Measurements from ENCODE around the gene ZFP1.
"Not testable (repeated sequence)": the region's sequence is repeated elsewhere in the genome, so short reads cannot be mapped to it uniquely, and the experiment has no call there.

Gene ZFP1

GRCh38 chr16:75113541-75114121 is 34.7 kb upstream of the ZFP1 start:
- DNase-seq, result no peak

- no peak for DNase-seq
Measured at GRCh38 chr16:75114179-75114945, 34.0 kb upstream of the ZFP1 start.

DNA sequence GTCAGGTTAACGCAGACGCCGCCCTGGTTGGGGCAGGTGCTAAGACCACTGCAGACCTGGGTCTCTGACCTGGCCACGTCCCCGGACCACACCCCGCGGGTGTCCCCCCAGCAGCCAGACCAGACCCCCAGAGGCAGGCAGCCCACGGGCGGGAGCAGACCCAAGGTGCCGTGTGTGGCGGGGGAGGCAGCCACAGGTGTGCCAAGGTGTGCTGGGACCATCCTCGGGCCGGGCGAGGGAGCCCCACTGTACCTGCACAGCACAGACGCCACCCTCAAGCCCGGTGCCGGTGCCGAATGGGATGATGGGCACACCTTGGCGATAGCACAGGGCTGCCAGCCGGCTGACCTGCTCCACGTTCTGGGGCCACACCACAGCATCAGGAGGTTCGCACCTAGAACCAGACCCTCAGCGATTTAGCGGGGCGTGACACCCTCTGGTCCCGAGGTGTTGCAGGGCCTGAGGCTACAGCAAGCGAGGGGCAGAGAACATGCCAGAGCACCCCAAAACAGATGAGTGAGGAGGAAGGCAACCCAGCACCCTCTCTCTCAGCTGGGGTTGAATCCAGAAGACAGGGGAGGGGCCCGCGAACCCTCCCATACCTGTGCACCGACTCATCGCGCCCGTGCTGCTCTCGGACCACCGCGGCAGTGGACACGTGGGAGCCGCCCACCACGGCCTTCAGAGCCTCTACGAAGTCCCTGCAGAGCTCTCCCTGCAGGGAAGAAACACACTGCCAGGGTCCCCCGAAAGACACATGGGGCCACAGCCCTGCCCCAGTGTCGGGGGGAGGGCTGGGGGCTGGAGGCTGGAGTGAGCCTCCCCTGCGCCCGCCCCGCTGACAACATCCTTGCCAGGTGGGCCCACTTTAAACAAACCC is 33.1 kb upstream of the ZFP1 start:
- DNase-seq, result no peak

DNA sequence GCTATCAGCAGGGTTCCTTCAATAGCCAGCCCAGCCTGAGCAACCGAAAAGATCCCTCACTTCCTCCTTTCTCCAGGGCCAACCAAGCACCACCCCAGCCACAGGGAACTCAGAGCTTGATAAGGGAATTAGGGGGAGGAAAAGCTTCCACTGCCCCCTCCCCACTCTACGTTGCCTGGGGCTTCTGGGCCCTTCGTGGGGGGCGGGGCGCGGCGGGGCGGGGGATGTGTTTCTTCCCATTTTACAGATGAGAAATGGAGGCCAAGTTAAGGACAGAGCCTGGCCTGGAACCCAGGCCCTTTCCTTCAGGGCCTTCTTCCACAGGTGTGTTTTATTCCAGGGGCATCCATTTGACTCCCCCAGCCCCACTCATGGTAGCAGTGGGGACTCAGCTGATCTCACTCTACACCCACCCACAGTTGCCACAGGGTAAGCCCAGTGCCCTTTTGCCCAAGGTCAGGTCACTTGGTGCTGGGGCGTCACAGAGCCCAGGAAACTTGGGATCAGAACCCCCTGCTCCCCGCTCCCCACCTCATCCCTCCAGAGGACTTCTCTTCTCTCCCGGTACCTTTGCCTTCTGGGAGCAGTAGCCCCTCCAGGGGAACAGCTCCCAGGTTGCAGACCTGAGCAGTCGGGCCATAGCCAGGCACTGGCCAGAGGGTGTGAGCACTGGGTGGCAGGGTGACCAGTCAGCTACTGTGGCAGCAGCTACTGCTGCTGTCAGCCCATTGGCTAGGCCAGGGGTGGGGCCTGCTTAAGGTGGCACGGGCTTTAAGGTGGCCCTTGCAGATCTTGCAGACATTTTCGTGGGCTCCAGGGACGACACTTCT is 32.0 kb upstream of the ZFP1 start, which contains the start of gene LDHD:
Gene LDHD, minus strand, starts transcription at position 700 of the 830 bp plus-strand sequence. Its CDS starts 60 bp downstream, at position 640.
- DNase-seq, result no peak

GRCh38 chr16:75116911-75117245 is 31.4 kb upstream of the ZFP1 start:
- no peak for DNase-seq

GRCh38 chr16:75118943-75119539 is 29.3 kb upstream of the ZFP1 start:
- DNase-seq, result no peak

DNA sequence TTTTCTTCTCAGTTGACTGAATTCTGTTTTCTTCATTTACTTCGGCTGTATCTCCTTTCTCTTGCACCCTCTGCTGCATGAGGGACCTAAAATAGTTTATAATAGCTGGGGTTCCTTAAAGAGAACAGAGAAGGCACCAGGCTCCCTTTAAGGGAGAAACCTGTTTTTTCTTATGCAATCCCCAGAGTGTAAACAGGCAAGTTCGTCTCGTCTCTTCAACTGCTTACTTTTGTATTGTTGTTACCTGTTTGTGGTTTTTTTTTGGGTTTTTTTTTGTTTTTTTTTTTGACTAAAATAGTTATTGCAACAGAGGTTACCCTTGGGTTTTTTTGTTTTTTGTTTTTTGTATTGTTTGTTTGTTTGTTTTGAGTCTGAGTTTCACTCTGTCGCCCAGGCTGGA is 28.1 kb upstream of the ZFP1 start:
- no peak for DNase-seq

DNA sequence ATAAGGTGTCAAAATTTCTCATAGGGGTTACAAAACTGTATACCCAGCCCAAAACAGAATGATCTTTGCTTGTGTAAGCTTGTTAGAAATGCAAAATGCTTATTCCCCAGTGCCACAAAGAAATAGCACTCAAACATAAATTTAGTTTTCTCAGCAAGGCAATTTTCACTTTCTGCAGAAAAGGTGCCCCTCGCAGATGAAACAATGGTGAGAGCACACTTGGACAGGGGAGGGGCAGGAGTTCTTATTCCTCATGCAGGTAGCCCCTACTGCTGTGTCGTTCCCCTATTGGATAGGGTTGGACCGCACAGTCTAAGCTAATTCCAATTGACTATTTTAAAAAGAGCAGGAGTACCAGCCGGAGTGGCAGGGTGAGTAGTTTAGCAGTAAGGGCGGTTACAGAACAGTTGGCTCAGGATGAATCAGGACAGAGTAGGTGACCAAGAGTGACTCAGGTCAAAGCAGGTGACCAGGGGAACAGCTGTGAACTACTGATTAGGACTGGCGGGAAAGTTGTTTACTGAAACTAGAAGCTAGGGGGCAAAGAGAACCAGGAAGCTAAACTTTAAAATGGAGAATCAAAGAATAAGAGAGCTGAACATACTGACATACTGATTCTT is 26.3 kb upstream of the ZFP1 start:
- no peak for DNase-seq

DNA sequence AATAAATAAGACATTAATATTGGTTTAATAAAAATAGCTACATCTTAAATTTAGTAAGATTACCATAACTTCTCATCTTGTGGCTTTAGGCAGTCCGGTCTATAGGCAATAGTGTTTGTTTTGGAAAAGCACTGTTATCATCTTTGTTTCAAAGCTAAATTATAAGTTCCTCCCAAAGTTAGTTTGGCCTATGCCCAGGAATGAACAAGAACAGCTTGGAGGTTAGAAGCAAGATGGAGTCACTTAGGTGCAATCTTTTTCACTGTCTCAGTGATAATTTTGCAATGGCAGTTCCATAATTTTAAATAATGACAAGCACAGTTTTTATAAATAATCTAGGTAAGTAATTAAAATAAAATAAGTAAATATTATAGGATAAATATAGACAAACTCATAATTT is 25.7 kb upstream of the ZFP1 start:
- no peak for DNase-seq

- no peak for DNase-seq
Measured at GRCh38 chr16:75127713-75128415, 20.5 kb upstream of the ZFP1 start.

DNA sequence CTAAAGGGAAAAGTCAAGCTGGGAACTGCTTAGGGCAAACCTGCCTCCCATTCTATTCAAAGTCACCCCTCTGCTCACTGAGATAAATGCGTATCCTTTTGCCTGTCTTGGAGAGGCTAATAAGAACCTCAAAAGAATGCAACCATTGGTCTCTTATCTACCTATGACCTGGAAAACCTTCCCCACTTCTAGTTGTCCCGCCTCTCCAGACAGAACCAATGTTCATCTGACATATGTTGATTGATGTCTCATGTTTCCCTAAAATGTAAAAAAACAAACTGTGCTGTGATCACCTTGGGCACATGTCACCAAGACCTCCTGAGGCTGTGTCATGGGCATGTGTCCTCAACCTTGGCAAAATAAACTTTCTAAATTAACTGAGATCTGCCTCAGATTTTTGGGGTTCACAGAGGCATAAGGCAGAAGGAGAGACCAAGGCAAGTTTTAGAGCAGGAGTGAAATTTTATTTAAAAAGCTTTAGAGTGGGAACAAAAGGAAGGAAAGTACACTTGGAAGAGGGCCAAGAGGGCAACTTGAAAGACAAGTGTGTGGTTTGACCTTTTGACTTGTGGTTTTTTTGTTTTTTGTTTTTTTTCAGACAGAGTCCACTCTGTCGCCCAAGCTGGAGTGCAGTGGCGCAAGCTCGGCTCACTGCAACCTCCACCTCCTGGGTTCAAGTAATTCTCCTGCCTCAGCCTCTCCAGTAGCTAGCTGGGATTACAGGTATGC is 18.7 kb upstream of the ZFP1 start:
- DNase-seq, result not testable (repeated sequence)

DNA sequence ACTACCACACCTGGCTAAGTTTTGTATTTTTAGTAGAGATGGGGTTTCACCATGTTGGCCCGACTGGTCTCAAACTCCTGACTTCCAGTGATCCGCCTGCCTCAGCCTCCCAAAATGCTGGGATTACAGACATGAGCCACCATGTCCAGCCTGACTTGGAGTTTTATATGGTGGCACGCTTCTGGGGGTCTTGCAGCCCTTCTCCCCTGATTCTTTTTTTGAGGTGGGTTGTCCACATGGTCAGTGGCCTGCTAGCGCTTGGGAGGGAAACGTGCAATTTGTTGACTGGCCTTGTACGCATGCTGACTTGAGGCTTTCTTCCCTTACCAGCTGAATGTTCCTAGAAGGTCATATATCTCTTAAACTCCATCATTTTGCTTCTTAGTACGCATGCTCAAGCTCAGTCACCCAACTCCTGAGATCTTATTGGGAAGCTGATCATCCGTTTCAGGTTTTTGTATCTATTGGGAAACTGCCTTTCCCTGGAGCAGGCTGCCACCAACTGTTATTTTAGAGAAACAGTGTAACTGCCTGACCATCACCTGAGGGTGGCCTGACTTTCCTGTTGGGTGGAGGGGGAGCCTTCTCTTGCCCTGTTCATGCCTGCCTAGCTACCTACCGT is 18.1 kb upstream of the ZFP1 start:
- DNase-seq, result no peak

DNA sequence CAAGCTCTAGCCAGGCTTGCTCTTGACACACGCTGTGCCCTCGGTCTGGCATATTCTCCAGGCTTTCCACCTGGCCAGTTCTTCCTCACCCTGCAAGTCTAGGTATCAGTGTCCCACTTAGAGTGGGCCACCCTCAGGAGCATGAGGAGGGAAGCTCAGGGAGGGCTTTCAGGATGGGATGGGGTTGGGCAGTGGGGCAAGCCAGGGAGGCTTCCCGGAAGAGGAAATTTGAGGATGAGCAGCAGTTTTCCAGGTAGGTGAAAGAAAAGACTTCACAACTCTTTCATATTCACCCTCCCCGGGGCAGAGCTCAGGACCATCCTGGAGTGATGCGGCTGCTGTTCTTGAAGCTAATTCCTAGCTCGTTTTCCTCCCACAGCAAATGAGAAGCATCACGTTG is 17.2 kb upstream of the ZFP1 start:
- no peak for DNase-seq

- no peak for DNase-seq
Measured at GRCh38 chr16:75138233-75138632, 10.1 kb upstream of the ZFP1 start.

DNA sequence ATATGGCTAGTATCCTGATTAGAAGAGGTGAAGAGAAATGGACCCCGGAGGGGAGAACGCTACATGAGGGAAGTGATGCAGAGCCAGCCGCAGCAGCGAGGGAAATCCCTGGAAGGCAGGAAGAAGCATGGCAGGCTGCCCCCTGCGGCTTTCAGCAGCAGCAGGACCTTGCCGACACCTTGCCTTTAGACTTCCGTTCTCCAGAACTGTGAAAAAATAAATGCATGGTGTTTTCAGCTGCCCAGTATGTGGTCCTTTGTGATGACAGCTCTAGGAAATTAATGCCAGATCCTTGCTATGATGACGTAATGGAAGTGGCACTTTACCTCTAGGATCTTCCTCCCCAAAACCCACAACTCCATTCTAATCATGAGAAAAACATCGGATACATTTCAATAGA is 9.7 kb upstream of the ZFP1 start:
- DNase-seq, result no peak

GRCh38 chr16:75139498-75139897 is 8.8 kb upstream of the ZFP1 start:
- DNase-seq, result no peak

GRCh38 chr16:75143941-75144340 is 4.4 kb upstream of the ZFP1 start:
- DNase-seq, result no peak

GRCh38 chr16:75147968-75148310 is 385 bp upstream of the ZFP1 start:
- no peak for DNase-seq

DNA sequence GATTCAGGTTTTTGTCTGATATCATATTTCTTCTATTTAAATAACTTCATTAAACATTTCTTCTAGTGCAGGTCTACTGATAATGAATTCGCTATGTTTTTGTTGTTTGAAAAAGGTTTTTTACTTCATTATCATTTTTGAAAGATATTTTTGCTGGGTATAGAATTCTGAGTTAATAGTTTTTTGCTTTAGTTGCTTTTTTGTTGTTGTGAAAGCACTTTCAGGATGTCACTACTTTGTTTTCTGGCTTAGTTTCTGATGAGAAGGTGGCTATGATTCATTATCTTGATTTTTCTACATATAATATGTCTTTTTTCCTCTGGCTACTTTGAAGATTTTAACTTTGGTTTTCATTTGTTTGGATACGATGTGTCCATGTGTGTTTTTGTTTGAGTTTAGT is 3.5 kb downstream of the ZFP1 start:
- DNase-seq, result no peak

DNA sequence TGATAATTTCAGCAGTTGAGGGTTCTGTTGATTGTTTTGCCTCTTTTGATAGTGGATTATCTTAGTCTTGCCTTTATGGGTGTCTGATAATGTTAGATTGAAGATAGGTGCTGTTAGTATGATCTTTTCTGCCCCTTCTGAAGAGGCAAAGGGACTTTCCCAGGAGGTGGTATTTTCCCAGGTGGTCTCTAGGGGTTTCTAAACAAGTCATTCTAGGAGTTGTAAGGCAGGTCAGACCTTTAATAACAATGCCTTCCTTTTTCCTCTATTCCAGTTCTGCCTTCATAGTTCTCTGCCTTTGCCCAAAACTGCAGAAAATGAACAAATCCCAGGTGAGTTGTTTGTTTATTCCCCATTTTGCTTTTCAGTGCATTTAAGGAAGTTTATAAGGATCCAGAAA is 4.3 kb downstream of the ZFP1 start:
- DNase-seq, result no peak
